VCaP (cell line): Measurements from ENCODE around the gene CASTOR1.

Experiments used
- H3K27ac ChIP-seq: fragments of 450-650 bp; 2 replicates; pipeline ENCODE4 v1.5.1; 2017
- TF ChIP-seq, protein P1 (sequence below): fragments of 450-650 bp; conservative IDR thresholded peaks from 2 replicates; pipeline ENCODE4 v1.5.1; 2017; ENCODE audit warnings: mild to moderate bottlenecking, moderate library complexity

The CASTOR1 gene

DNA sequence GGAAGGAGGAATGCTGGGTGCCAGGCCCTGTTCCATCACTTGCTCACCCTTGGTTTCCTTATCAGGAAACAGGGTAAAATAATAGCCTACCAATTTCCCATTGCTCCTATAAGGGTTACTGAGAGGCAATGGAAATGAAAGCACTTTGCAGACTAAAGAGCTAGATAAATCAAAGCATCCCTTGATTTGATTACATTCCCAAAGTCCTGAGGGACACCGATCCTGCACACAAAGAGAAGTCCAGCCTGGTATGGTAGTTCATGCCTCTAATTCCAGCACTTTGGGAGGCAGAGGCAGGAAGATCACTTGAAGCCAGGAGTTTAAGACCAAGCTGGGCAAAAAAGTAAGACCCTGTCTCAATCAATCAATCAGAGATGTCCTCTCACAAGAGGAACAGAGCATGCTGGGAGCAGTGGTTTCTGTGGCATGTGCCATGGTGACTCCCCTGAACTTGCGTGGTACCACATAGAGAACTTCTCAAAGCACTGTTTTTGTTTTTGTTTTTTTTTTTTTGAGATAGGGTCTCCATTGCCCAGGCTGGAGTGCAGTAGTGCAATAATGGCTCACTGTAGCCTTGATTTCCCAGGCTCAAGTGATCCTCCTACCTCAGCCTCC lies 26.8 kb upstream of the CASTOR1 start:
- H3K27ac ChIP-seq = no peak overlapping the region
- TF ChIP-seq, protein P1, sequence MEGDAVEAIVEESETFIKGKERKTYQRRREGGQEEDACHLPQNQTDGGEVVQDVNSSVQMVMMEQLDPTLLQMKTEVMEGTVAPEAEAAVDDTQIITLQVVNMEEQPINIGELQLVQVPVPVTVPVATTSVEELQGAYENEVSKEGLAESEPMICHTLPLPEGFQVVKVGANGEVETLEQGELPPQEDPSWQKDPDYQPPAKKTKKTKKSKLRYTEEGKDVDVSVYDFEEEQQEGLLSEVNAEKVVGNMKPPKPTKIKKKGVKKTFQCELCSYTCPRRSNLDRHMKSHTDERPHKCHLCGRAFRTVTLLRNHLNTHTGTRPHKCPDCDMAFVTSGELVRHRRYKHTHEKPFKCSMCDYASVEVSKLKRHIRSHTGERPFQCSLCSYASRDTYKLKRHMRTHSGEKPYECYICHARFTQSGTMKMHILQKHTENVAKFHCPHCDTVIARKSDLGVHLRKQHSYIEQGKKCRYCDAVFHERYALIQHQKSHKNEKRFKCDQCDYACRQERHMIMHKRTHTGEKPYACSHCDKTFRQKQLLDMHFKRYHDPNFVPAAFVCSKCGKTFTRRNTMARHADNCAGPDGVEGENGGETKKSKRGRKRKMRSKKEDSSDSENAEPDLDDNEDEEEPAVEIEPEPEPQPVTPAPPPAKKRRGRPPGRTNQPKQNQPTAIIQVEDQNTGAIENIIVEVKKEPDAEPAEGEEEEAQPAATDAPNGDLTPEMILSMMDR = no peak

- peak overlapping the region; percentile 42; the same call in 1 of the 2 replicates for H3K27ac ChIP-seq
- TF ChIP-seq, protein P1 = no peak
Observed at GRCh38 chr22:30314915-30315314, 25.6 kb upstream of the CASTOR1 start.

GRCh38 chr22:30313527-30314363 lies 24.4 kb upstream of the CASTOR1 start:
- TF ChIP-seq, protein P1 = no peak
- peak overlapping the region; percentile 42 for H3K27ac ChIP-seq

DNA sequence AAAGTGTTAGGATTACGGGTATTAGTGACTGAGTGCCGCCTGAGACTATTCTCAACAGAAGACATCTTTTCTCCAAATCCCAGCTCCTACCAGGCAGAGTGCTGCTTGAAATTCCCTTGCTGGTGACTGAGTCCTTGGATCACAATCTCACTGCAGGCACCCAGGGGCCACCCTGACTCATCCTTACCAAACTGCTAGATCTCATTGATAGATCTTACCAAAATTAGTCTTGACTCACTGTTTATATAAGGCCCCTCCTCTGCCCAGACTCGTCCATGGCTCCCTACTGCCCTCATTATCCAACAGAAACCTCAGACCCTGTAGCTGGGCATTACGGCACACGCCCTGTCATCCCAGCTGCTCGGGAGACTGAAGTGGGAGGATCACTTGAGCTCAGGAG lies 22.7 kb upstream of the CASTOR1 start:
- H3K27ac ChIP-seq = peak overlapping the region; percentile 85
- TF ChIP-seq, protein P1 = no peak

DNA sequence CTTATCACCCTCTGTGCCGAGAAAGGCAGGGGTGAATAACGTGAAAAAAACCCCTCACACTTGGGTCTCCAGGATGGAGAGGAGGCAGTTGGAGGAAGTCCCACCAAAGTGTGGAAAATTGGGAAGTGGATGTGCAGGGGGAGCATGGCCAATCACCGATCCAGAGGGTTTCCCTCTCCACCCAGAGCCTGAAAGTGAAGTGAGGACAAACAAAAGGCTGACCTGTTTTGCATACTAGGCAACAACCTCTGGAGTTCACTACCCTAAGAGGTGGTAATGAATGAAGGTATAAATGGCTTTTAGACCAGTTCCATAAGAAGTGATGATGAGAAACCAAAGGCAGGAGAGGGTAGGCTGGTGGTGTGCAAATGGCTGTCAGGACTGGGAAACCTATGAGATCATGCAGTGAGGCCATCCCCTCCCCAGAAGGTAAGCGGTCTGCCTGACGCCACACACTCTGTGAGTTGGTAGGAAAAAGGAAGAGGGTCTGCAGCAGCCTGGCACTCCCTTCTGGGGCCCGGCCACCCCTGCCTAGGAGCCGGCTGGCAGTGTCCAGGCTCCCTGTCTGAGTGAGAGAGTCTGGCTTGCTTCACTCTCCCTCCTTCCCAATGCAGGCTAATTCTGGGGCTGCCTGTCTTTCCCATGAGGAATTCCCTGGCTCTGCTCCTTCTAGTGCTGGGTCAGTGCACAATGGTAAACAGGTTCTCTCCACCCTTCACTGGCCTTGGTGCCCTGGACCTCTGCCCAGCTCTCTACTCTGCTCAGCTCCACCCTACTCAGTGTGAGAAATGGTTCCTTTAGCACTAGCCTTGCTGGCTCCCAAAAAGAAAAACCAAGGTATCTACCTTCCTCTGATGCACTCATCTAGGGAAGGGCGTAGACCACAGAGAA lies 21.8 kb upstream of the CASTOR1 start:
- H3K27ac ChIP-seq = peak overlapping the region; percentile 85
- TF ChIP-seq, protein P1 = no peak

DNA sequence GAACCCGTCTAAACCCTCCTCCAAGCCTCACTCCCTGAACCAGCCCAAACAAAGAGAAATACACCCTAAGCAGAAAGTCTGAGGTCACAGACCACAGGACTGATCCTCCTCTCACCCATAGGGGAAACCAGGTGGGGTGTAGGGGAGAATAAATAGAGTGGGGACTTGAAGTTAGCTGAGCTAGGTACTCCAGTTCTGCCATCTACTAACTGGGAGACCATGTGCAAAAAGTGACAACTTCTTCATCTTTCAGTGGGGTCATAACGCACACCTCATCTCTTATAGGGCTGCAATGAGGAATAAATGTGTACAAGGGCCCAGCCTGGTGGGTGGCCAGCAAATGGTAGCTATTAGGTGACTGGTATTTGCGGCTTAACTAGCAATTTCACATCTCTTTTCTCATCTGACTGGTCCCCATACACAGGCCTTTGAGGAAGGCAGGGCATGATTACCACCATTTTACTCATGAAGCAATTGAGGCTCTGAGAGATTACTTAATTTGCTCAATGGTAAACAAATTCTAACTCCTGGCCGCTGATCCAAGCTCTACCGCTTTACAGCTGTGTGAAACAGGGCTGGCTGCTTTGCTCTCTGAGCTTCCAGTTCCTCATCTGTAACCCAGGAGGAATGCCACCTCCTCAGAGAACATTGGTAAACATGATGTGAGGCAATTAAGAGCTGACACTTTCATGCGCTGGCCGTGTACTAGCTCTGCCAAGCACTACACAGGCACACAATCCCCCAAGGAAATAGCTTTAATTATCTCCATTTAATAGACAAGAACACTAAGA lies 20.8 kb upstream of the CASTOR1 start:
- TF ChIP-seq, protein P1 = no peak
- peak overlapping the region; percentile 85 for H3K27ac ChIP-seq
